ENCODE data around the gene WDFY2.

WDFY2 gene

GRCh38 chr13:51746802-51747201 lies 162.5 kb downstream of the WDFY2 start:
- TF ChIP-seq CTCF (IDR thresholded peaks at IDR 0.05; ENCODE audit: low read depth, low read length): no peak
- in situ Hi-C loops (cut with HindIII; ENCODE audit: low sequenced_read_pairs): no loop called here
- DNase-seq (ENCODE audit: low read depth, low spot score): no peak
- no peak overlapping the region for H3K4me3 ChIP-seq (ENCODE audit: low read depth, low read length)

GRCh38 chr13:51747438-51748434 lies 163.5 kb downstream of the WDFY2 start:
- DNase-seq (ENCODE audit: low read depth, low spot score): no peak
- TF ChIP-seq CTCF (IDR thresholded peaks at IDR 0.05; ENCODE audit: low read depth, low read length): no peak
- H3K4me3 ChIP-seq (ENCODE audit: low read depth, low read length): no peak overlapping the region
- in situ Hi-C loops (cut with HindIII; ENCODE audit: low sequenced_read_pairs): no loop called here

DNA sequence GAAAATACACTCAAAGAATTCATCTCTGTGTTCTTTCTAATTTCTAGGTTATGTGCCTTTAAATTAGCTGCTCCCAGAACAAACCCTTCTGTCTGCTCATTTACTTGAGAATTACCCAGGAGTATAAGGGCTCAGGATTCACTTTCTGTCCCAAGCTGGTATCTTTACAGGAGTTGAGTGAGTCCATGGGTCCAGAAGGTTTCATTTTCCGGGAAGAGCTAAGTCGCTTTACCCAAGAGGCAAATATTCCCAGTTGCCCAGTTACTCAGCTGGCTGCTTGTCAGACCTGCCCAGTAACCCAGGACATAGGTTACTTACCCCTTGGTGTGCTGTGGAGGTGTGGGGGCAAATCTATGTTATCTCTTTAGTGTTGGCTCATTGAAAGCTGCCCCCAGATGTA lies 172.4 kb downstream of the WDFY2 start:
- no peak overlapping the region for H3K4me3 ChIP-seq (ENCODE audit: low read depth, low read length)
- TF ChIP-seq CTCF (IDR thresholded peaks at IDR 0.05; ENCODE audit: low read depth, low read length): no peak
- in situ Hi-C loops (cut with HindIII; ENCODE audit: low sequenced_read_pairs): no loop called here

DNA sequence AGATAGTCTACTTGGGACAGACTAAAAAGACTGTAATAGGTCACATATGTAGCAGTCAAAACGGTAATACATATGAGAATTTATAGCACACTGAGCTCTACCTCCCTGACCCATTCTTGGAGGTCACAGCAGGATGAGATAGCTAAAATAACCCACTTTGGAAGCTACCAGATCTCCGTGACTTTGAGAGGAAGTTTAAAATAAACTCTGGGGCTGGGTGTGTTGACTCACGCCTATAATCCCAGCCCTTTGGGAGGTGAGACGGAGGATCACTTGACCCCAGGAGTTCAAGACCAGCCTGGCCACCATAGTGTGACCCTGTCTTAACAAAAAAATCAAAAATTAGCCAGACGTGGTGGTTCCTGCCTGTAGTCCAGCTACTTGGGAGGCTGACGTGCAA lies 174.4 kb downstream of the WDFY2 start:
- no peak for TF ChIP-seq CTCF (IDR thresholded peaks at IDR 0.05; ENCODE audit: low read depth, low read length)
- in situ Hi-C loops (cut with HindIII; ENCODE audit: low sequenced_read_pairs): no loop called here
- DNase-seq (ENCODE audit: low read depth, low spot score): no peak
- H3K4me3 ChIP-seq (ENCODE audit: low read depth, low read length): no peak overlapping the region

More for the DNA sequence above, 172.4 kb downstream of the WDFY2 start:
- no peak for DNase-seq (ENCODE audit: low read depth, low spot score)

- no peak overlapping the region for H3K4me3 ChIP-seq (ENCODE audit: low read depth, low read length)
- no peak for DNase-seq (ENCODE audit: low read depth, low spot score)
- TF ChIP-seq CTCF (IDR thresholded peaks at IDR 0.05; ENCODE audit: low read depth, low read length): no peak
- in situ Hi-C loops (cut with HindIII; ENCODE audit: low sequenced_read_pairs): no loop called here
Measured at GRCh38 chr13:51759240-51759639, 175.0 kb downstream of the WDFY2 start.

- in situ Hi-C loops (cut with HindIII; ENCODE audit: low sequenced_read_pairs): no loop called here
- no peak for TF ChIP-seq CTCF (IDR thresholded peaks at IDR 0.05; ENCODE audit: low read depth, low read length)
- no peak for DNase-seq (ENCODE audit: low read depth, low spot score)
- no peak overlapping the region for H3K4me3 ChIP-seq (ENCODE audit: low read depth, low read length)
Measured at GRCh38 chr13:51760592-51760991, 176.3 kb downstream of the WDFY2 start.
